GM12892 (cell line): Measurements from ENCODE around the gene SYNGR1.

Experiments used
- POLR2A ChIP-seq: IDR thresholded peaks from 2 replicates; pipeline ENCODE4 v1.6.1; 2011; ENCODE audit warnings: low read depth, low read length, control low read depth
- POLR2AphosphoS5 ChIP-seq: IDR thresholded peaks from 2 replicates; pipeline ENCODE4 v1.6.1; 2011; ENCODE audit warnings: low read depth, low read length, control low read depth
- TAF1 ChIP-seq: IDR thresholded peaks from 2 replicates; pipeline ENCODE4 v1.6.1; 2011; ENCODE audit warnings: low read depth, mild to moderate bottlenecking, control low read depth, low read length, borderline replicate concordance

- TF ChIP-seq TAF1: no peak
- no peak for TF ChIP-seq POLR2A
- TF ChIP-seq POLR2AphosphoS5: no peak
Observed at GRCh38 chr22:39364714-39365491, 15.1 kb downstream of the SYNGR1 start.
